Breast epithelium (tissue), 3 donors: ENCODE results near the gene ITGA6.

ENCODE experiments used
- POLR2A ChIP-seq: fragments of 450-650 bp; IDR thresholded peaks from one replicate; pipeline ENCODE4 v1.6.1; 2016; ENCODE audit warnings: antibody characterized with exemption, mild to moderate bottlenecking, moderate library complexity
- TF ChIP-seq, protein P1 (sequence below), 3 donors: fragments of 450-650 bp; IDR thresholded peaks; one replicate each; pipeline ENCODE4 v1.5.1; 2016 to 2017; ENCODE audit warnings: antibody characterized with exemption in 3 of 3, mild to moderate bottlenecking in 3 of 3, moderate library complexity in 3 of 3

DNA sequence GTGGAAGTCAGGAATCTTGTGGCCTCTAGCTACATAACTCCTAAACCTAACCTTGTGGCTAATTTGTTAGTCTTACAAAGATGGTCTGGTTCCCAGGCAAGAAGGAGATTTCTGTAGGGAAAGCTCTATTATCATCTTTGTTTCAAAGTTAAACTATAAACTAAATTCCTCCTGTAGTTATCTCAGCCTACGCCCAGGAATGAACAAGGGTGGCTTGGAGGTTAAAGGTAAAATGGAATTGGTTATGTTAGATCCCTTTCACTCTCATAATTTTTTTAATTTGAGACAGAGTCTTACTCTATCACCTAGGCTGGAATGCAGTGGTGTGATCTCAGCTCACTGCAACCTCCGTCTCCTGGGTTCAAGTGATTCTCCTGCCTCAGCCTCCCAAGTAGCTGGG is 103.9 kb downstream of the ITGA6 start:
- TF ChIP-seq POLR2A: no peak
- TF ChIP-seq, protein P1, sequence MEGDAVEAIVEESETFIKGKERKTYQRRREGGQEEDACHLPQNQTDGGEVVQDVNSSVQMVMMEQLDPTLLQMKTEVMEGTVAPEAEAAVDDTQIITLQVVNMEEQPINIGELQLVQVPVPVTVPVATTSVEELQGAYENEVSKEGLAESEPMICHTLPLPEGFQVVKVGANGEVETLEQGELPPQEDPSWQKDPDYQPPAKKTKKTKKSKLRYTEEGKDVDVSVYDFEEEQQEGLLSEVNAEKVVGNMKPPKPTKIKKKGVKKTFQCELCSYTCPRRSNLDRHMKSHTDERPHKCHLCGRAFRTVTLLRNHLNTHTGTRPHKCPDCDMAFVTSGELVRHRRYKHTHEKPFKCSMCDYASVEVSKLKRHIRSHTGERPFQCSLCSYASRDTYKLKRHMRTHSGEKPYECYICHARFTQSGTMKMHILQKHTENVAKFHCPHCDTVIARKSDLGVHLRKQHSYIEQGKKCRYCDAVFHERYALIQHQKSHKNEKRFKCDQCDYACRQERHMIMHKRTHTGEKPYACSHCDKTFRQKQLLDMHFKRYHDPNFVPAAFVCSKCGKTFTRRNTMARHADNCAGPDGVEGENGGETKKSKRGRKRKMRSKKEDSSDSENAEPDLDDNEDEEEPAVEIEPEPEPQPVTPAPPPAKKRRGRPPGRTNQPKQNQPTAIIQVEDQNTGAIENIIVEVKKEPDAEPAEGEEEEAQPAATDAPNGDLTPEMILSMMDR (IDR thresholded peaks at IDR 0.05): no peak
